ENCODE results near the gene HSPA4L. TPM values are rescaled to one million over a fixed set of nuclear protein-coding genes. Genes with fewer than 3 reads are reported as not detected.
A peak's percentile ranks its signal among the peaks of the same experiment; 100 is the strongest.

HSPA4L gene
- total RNA-seq, 6 experiments from 2014 or later = 1.8 to 14.9 (median 13.0) TPM

- peak; percentile 58 to 79 (median 66) for ATAC-seq
- intact Hi-C loops (cut with DNase I) = no loop called here
- Histone ChIP-seq H3K4me3 (no peak overlapping the region), H3K4me1 (peaks cover 0 to 12% (median 0%) of the 10 kb centered on the region in 4 donors), H3K27me3 (no peaks in the 10 kb centered on the region), H3K36me3 (peaks cover 0 to 11% (median 0%) of the 10 kb centered on the region in 4 donors), H3K9me3 (no peaks in the 10 kb centered on the region), H3K27ac (no peak overlapping the region)
- 52% methylated on average over 4 of the region's 6 CpGs for WGBS (ENCODE audit: insufficient coverage, low coverage, low lambda C conversion rate, missing lambda C conversion rate)
- TF ChIP-seq CTCF (IDR thresholded peaks at IDR 0.05) (no peak), POLR2A (IDR thresholded peaks at IDR 0.05) (no peak)
- DNase-seq = no peak
These were observed 27.2 kb downstream of the HSPA4L start for GRCh38 chr4:127809173-127809800.

GRCh38 chr4:127810551-127810950 is 28.4 kb downstream of the HSPA4L start:
- DNase-seq (no peak), ATAC-seq (peak; percentile 75 to 89 (median 80))
- Histone ChIP-seq H3K9me3 (no peaks in the 10 kb centered on the region), H3K4me1 (peaks cover 0 to 12% (median 0%) of the 10 kb centered on the region in 4 donors), H3K27me3 (no peaks in the 10 kb centered on the region), H3K36me3 (peaks cover 0 to 4% (median 0%) of the 10 kb centered on the region in 4 donors), H3K27ac (no peak overlapping the region), H3K4me3 (no peak overlapping the region)
- intact Hi-C loops (cut with DNase I) = no loop called here
- TF ChIP-seq CTCF (IDR thresholded peaks at IDR 0.05) (no peak), POLR2A (IDR thresholded peaks at IDR 0.05) (no peak)
- 40% methylated on average over 1 of the region's 3 CpGs for WGBS (ENCODE audit: insufficient coverage, low coverage, low lambda C conversion rate, missing lambda C conversion rate)

- no peaks in the 10 kb centered on the region for H3K4me1 ChIP-seq
- DNase-seq (no peak), ATAC-seq (no peak)
- H3K27me3 ChIP-seq = no peaks in the 10 kb centered on the region
- WGBS (ENCODE audit: insufficient coverage, low coverage, low lambda C conversion rate, missing lambda C conversion rate) = 49% methylated on average over 2 of the region's 2 CpGs
- no peaks in the 10 kb centered on the region for H3K9me3 ChIP-seq
- H3K4me3 ChIP-seq = no peak overlapping the region
- H3K27ac ChIP-seq = no peak overlapping the region
- intact Hi-C loops (cut with DNase I) = no loop called here
- H3K36me3 ChIP-seq = no peaks in the 10 kb centered on the region
- TF ChIP-seq CTCF (IDR thresholded peaks at IDR 0.05) (no peak), POLR2A (IDR thresholded peaks at IDR 0.05) (no peak)
These were observed 40.3 kb downstream of the HSPA4L start for GRCh38 chr4:127822430-127822829.

- intact Hi-C loops (cut with DNase I) = no loop called here
- H3K4me3 ChIP-seq = no peak overlapping the region
- DNase-seq (no peak), ATAC-seq (no peak)
- WGBS (ENCODE audit: insufficient coverage, low coverage, low lambda C conversion rate, missing lambda C conversion rate) = 80% methylated on average over 2 of the region's 2 CpGs
- no peak overlapping the region for H3K27ac ChIP-seq
- H3K4me1 ChIP-seq = no peaks in the 10 kb centered on the region
- H3K9me3 ChIP-seq = no peaks in the 10 kb centered on the region
- H3K27me3 ChIP-seq = no peaks in the 10 kb centered on the region
- peaks cover 0 to 5% (median 2%) of the 10 kb centered on the region in 4 donors for H3K36me3 ChIP-seq
- no peak for TF ChIP-seq CTCF (IDR thresholded peaks at IDR 0.05)
- TF ChIP-seq POLR2A (IDR thresholded peaks at IDR 0.05) = no peak
These were observed 46.0 kb downstream of the HSPA4L start for GRCh38 chr4:127828121-127828520.

Measured in right lobe of liver (tissue), 6 donors.